Prostate gland (tissue), 2 donors: Measurements from ENCODE around the gene TIMM17B.

Experiments
- POLR2A ChIP-seq: fragments of 450-650 bp; IDR thresholded peaks from one replicate; pipeline ENCODE4 v1.6.1; 2016; ENCODE audit warnings: antibody characterized with exemption, mild to moderate bottlenecking
- POLR2AphosphoS5 ChIP-seq: sonication (generic); formaldehyde crosslinking; IDR thresholded peaks from one replicate; pipeline ENCODE4 v1.6.1; 2017; ENCODE audit warnings: antibody characterized with exemption
- TF ChIP-seq, protein P1 (sequence below), 4 experiments: fragments of 200-600 bp in 2 of 4; fragments of 450-650 bp in 2 of 4; sonication (generic) in 2 of 4; IDR thresholded peaks; 1 replicate in 3 of 4; 2 replicates in 1 of 4; pipeline ENCODE4 v1.5.1; 2016 to 2019; ENCODE audit warnings: antibody characterized with exemption in 4 of 4, mild to moderate bottlenecking in 2 of 4, moderate library complexity in 2 of 4

GRCh38 chrX:48909703-48910294 lies 12.2 kb upstream of the TIMM17B start:
- TF ChIP-seq, protein P1, sequence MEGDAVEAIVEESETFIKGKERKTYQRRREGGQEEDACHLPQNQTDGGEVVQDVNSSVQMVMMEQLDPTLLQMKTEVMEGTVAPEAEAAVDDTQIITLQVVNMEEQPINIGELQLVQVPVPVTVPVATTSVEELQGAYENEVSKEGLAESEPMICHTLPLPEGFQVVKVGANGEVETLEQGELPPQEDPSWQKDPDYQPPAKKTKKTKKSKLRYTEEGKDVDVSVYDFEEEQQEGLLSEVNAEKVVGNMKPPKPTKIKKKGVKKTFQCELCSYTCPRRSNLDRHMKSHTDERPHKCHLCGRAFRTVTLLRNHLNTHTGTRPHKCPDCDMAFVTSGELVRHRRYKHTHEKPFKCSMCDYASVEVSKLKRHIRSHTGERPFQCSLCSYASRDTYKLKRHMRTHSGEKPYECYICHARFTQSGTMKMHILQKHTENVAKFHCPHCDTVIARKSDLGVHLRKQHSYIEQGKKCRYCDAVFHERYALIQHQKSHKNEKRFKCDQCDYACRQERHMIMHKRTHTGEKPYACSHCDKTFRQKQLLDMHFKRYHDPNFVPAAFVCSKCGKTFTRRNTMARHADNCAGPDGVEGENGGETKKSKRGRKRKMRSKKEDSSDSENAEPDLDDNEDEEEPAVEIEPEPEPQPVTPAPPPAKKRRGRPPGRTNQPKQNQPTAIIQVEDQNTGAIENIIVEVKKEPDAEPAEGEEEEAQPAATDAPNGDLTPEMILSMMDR (IDR thresholded peaks at IDR 0.05) = no peak
- TF ChIP-seq POLR2A (no peak), POLR2AphosphoS5 (no peak)
